Neural progenitor cell (in vitro differentiated cells): ENCODE measurements around the gene CELF4. TPM values are rescaled to one million over a fixed set of nuclear protein-coding genes. Genes with fewer than 3 reads are reported as not detected.
A peak's percentile ranks its signal among the peaks of the same experiment; 100 is the strongest.

Experiments
- DNase-seq: peaks from one replicate; pipeline ENCODE4 v3.0.0-alpha.2; 2016; ENCODE audit warnings: low spot score
- H2AFZ ChIP-seq: fragments of 200-600 bp; sonication (generic); replicated peaks from 2 replicates; pipeline ENCODE4 v1.6.1; 2016; ENCODE audit warnings: antibody characterized with exemption
- H3F3A ChIP-seq: fragments of 200-600 bp; sonication (generic); 2 replicates; pipeline ENCODE4 v1.6.1; 2016; ENCODE audit warnings: antibody characterized with exemption, low read depth
- H3K27ac ChIP-seq: fragments of 200-600 bp; sonication (generic); 2 replicates; pipeline ENCODE4 v1.5.1; 2016; ENCODE audit warnings: mild to moderate bottlenecking
- H3K27me3 ChIP-seq: fragments of 200-600 bp; sonication (generic); 2 replicates; pipeline ENCODE4 v1.6.1; 2016; ENCODE audit warnings: mild to moderate bottlenecking, moderate library complexity
- H3K36me3 ChIP-seq: fragments of 200-600 bp; sonication (generic); 2 replicates; pipeline ENCODE4 v1.5.1; 2016
- H3K4me1 ChIP-seq: fragments of 200-600 bp; sonication (generic); 2 replicates; pipeline ENCODE4 v1.6.1; 2016; ENCODE audit warnings: mixed run types
- H3K4me2 ChIP-seq: fragments of 200-600 bp; sonication (generic); 2 replicates; pipeline ENCODE4 v1.6.1; 2016
- H3K4me3 ChIP-seq: fragments of 200-600 bp; sonication (generic); 2 replicates; pipeline ENCODE4 v1.5.1; 2016
- H3K79me2 ChIP-seq: fragments of 200-600 bp; sonication (generic); 2 replicates; pipeline ENCODE4 v1.6.1; 2016; ENCODE audit warnings: low read depth
- H3K9ac ChIP-seq: fragments of 200-600 bp; sonication (generic); 2 replicates; pipeline ENCODE4 v1.6.1; 2016
- H3K9me3 ChIP-seq: fragments of 200-600 bp; sonication (generic); 2 replicates; pipeline ENCODE4 v1.5.1; 2016; ENCODE audit warnings: low read depth
- H4K20me1 ChIP-seq: fragments of 200-600 bp; sonication (generic); 2 replicates; pipeline ENCODE4 v1.6.1; 2016; ENCODE audit warnings: low read depth
- H3K27ac Mint-ChIP-seq: 3 replicates; pipeline ENCODE4 v1.8.0; 2021; ENCODE audit warnings: mixed read lengths
- H3K27me3 Mint-ChIP-seq: 2 replicates; pipeline ENCODE4 v1.8.0; 2022; ENCODE audit warnings: low read depth, mild to moderate bottlenecking, inconsistent platforms, moderate library complexity, mixed read lengths; ENCODE audit not compliant: insufficient read depth
- H3K36me3 Mint-ChIP-seq: 3 replicates; pipeline ENCODE4 v1.8.0; 2021; ENCODE audit warnings: mixed read lengths
- H3K4me1 Mint-ChIP-seq: 3 replicates; pipeline ENCODE4 v1.8.0; 2021; ENCODE audit warnings: mixed read lengths
- H3K4me3 Mint-ChIP-seq: 3 replicates; pipeline ENCODE4 v1.8.0; 2021; ENCODE audit warnings: mild to moderate bottlenecking, moderate library complexity, mixed read lengths
- H3K9me3 Mint-ChIP-seq: 3 replicates; pipeline ENCODE4 v1.8.0; 2020; ENCODE audit warnings: mixed read lengths
- EZH2 ChIP-seq: fragments of 200-600 bp; sonication (generic); IDR thresholded peaks from 2 replicates; pipeline ENCODE4 v1.6.1; 2017; ENCODE audit warnings: antibody characterized with exemption, mild to moderate bottlenecking, moderate library complexity
- EZH2phosphoT487 ChIP-seq: fragments of 200-600 bp; sonication (generic); IDR thresholded peaks from 2 replicates; pipeline ENCODE4 v1.6.1; 2017; ENCODE audit warnings: antibody characterized with exemption
- total RNA-seq: library from RNA; depleted of rRNA; stranded (reverse); fragments of >200 nt; gene quantifications from 2 replicates; pipeline ENCODE4 v1.2.3, GENCODE V29; 2015; ENCODE audit warnings: low replicate concordance
- TF ChIP-seq, protein P1 (sequence below): fragments of 200-600 bp; sonication (generic); IDR thresholded peaks from 2 replicates; pipeline ENCODE4 v1.5.1; 2017; ENCODE audit warnings: antibody characterized with exemption, mild to moderate bottlenecking

The CELF4 gene
- total RNA-seq, 1 donor from 2014 or later = 1.8 TPM

DNA sequence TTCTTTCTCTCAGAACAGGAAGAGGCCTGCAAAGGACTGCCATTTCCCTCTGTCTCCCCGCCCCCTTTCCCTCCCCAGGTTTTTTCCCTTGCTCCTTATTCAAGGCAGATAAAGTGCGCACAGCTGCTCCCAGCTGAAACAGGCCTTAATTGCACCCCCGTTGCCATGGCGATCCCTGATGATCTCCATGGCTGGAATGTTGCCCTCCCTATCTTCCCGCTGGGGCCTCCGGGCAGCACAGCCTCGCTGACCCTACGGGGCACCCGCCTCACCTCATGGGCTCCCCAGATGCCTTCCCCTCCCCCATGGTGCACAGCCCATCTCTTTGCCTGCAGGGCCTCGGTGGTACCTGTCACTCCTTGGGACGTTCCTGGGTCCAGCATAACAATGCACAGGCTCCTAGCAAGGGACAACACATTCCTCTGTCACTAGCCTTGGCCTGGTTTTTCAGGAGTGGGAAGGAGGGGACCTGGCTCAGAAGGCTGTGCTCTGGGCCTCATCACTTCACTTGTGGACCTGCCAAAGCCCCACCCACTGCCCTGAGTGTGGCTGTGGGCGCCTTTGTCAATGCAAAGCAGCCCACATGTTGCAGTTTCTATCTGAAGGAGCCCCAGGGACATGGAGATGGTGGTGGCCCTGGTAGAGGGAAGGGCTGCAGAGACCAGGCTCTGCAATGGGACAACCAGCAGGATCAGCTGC lies 115.0 kb downstream of the CELF4 start:
- Histone ChIP-seq H3K9me3 (no peaks in the 10 kb centered on the region), H3F3A (no peaks in the 10 kb centered on the region), H3K36me3 (no peaks in the 10 kb centered on the region), H3K4me2 (peak overlapping the region; percentile 53), H2AFZ (peak overlapping the region; percentile 37), H3K27me3 (no peaks in the 10 kb centered on the region), H3K9ac (no peak overlapping the region), H3K4me3 (no peak overlapping the region), H3K79me2 (no peaks in the 10 kb centered on the region), H3K4me1 (peaks cover 20% of the 10 kb centered on the region), H4K20me1 (no peaks in the 10 kb centered on the region), H3K27ac (peak overlapping the region; percentile 15)
- Mint-ChIP-seq H3K9me3 (no peaks in the 10 kb centered on the region), H3K4me3 (peak overlapping the region; percentile 56), H3K36me3 (no peaks in the 10 kb centered on the region), H3K27me3 (peaks cover 21% of the 10 kb centered on the region), H3K27ac (peak overlapping the region; percentile 92), H3K4me1 (peaks cover 43% of the 10 kb centered on the region)
- TF ChIP-seq, protein P1, sequence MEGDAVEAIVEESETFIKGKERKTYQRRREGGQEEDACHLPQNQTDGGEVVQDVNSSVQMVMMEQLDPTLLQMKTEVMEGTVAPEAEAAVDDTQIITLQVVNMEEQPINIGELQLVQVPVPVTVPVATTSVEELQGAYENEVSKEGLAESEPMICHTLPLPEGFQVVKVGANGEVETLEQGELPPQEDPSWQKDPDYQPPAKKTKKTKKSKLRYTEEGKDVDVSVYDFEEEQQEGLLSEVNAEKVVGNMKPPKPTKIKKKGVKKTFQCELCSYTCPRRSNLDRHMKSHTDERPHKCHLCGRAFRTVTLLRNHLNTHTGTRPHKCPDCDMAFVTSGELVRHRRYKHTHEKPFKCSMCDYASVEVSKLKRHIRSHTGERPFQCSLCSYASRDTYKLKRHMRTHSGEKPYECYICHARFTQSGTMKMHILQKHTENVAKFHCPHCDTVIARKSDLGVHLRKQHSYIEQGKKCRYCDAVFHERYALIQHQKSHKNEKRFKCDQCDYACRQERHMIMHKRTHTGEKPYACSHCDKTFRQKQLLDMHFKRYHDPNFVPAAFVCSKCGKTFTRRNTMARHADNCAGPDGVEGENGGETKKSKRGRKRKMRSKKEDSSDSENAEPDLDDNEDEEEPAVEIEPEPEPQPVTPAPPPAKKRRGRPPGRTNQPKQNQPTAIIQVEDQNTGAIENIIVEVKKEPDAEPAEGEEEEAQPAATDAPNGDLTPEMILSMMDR = no peak
- TF ChIP-seq EZH2phosphoT487 (no peak), EZH2 (no peak)
- DNase-seq = peak; percentile 94

- Mint-ChIP-seq H3K9me3 (no peaks in the 10 kb centered on the region), H3K27ac (peak overlapping the region; percentile 92), H3K4me3 (peak overlapping the region; percentile 65), H3K36me3 (no peaks in the 10 kb centered on the region), H3K27me3 (peaks cover 23% of the 10 kb centered on the region), H3K4me1 (peaks cover 53% of the 10 kb centered on the region)
- Histone ChIP-seq H3K36me3 (no peaks in the 10 kb centered on the region), H3F3A (no peaks in the 10 kb centered on the region), H4K20me1 (no peaks in the 10 kb centered on the region), H3K27ac (no peak overlapping the region), H3K4me2 (peak overlapping the region; percentile 53), H3K27me3 (no peaks in the 10 kb centered on the region), H2AFZ (no peak overlapping the region), H3K9me3 (no peaks in the 10 kb centered on the region), H3K79me2 (no peaks in the 10 kb centered on the region), H3K9ac (no peak overlapping the region), H3K4me3 (no peak overlapping the region), H3K4me1 (peaks cover 28% of the 10 kb centered on the region)
- TF ChIP-seq, protein P1 = no peak
- no peak for TF ChIP-seq EZH2phosphoT487
- TF ChIP-seq EZH2 = no peak
- DNase-seq = no peak
Observed at GRCh38 chr18:37449618-37450017, 116.0 kb downstream of the CELF4 start.

- Histone ChIP-seq H3K4me2 (no peak overlapping the region), H3K4me1 (peaks cover 28% of the 10 kb centered on the region), H3F3A (no peaks in the 10 kb centered on the region), H2AFZ (no peak overlapping the region), H4K20me1 (no peaks in the 10 kb centered on the region), H3K27me3 (no peaks in the 10 kb centered on the region), H3K9ac (no peak overlapping the region), H3K9me3 (no peaks in the 10 kb centered on the region), H3K27ac (no peak overlapping the region), H3K4me3 (no peak overlapping the region), H3K36me3 (no peaks in the 10 kb centered on the region), H3K79me2 (no peaks in the 10 kb centered on the region)
- Mint-ChIP-seq H3K4me3 (peak overlapping the region; percentile 41), H3K27ac (peak overlapping the region; percentile 39), H3K9me3 (no peaks in the 10 kb centered on the region), H3K36me3 (no peaks in the 10 kb centered on the region), H3K27me3 (peaks cover 23% of the 10 kb centered on the region), H3K4me1 (peaks cover 59% of the 10 kb centered on the region)
- TF ChIP-seq, protein P1 = no peak
- TF ChIP-seq EZH2phosphoT487 (no peak), EZH2 (no peak)
- DNase-seq = no peak
Observed at GRCh38 chr18:37448946-37449345, 116.7 kb downstream of the CELF4 start.
